Panc1 (cell line): ENCODE data around the gene MAPKAP1. TPM values are rescaled to one million over a fixed set of nuclear protein-coding genes. Genes with fewer than 3 reads are reported as not detected.

ENCODE experiments used
- ATAC-seq: fragments of 200-7000 bp; cut with Tn5 transposase; 2 replicates; pipeline ENCODE4 v1.9.1; 2020; ENCODE audit warnings: mild to moderate bottlenecking, moderate library complexity
- BruUV-seq: library from RNA; stranded (reverse); fragments of 400-500 nt; replicated peaks from 2 replicates; lab custom pipeline; 2021; lab: Mats Ljungman, UMichigan
- CTCF ChIA-PET: fragments of 300-600 bp; sonication (Branson Sonifier 250); formaldehyde crosslinking; loops from one replicate; lab custom pipeline; 2022; ENCODE audit warnings: antibody characterized with exemption; lab: Charles Lee
- POLR2A ChIA-PET: fragments of 300-600 bp; sonication (Branson Sonifier 250); formaldehyde crosslinking; loops from one replicate; lab custom pipeline; 2022; ENCODE audit warnings: antibody characterized with exemption; lab: Charles Lee
- DNase-seq: peaks from one replicate; pipeline ENCODE4 v3.0.0-alpha.2; 2010; ENCODE audit warnings: low read depth, low spot score
- H3K27ac ChIP-seq: 2 replicates; pipeline ENCODE4 v1.5.1; 2011; ENCODE audit warnings: mild to moderate bottlenecking, low read length, inconsistent platforms
- H3K27me3 ChIP-seq: fragments of 200-500 bp; sonication (Bioruptor generic); 2 replicates; pipeline ENCODE4 v1.6.0; 2014; ENCODE audit warnings: low read length, inconsistent platforms; ENCODE audit not compliant: control insufficient read depth, insufficient read depth
- H3K36me3 ChIP-seq: fragments of 200-500 bp; sonication (Bioruptor generic); 2 replicates; pipeline ENCODE4 v1.5.1; 2014; ENCODE audit warnings: inconsistent platforms, mild to moderate bottlenecking, low read length, moderate library complexity; ENCODE audit not compliant: control insufficient read depth, insufficient read depth
- H3K4me1 ChIP-seq: 2 replicates; pipeline ENCODE4 v1.5.1; 2011; ENCODE audit warnings: inconsistent platforms, mild to moderate bottlenecking, low read length, moderate library complexity; ENCODE audit not compliant: control insufficient read depth, insufficient read depth
- H3K4me3 ChIP-seq, 2 experiments: 2 replicates each; pipeline ENCODE4 v1.5.1; 2011 to 2012; ENCODE audit warnings: low read depth in 2 of 2, low read length in 2 of 2, mild to moderate bottlenecking in 2 of 2, inconsistent platforms in 1 of 2, moderate library complexity in 1 of 2
- H3K9me3 ChIP-seq: fragments of 200-500 bp; sonication (Bioruptor generic); 2 replicates; pipeline ENCODE4 v1.5.1; 2014; ENCODE audit warnings: low read depth, mild to moderate bottlenecking, inconsistent platforms, low read length, moderate library complexity; ENCODE audit not compliant: control insufficient read depth, insufficient read depth
- POLR2AphosphoS5 ChIP-seq: IDR thresholded peaks from 2 replicates; pipeline ENCODE4 v1.6.1; 2012; ENCODE audit warnings: mild to moderate bottlenecking, low read depth, low read length, moderate library complexity
- REST ChIP-seq, 2 experiments: IDR thresholded peaks; 2 replicates each; pipeline ENCODE4 v1.6.1; 2011 to 2012; ENCODE audit warnings: low read depth in 2 of 2, control low read depth in 1 of 2, low read length in 1 of 2, mild to moderate bottlenecking in 1 of 2, moderate library complexity in 1 of 2; ENCODE audit not compliant: insufficient read depth in 1 of 2
- SIN3A ChIP-seq: IDR thresholded peaks from 2 replicates; pipeline ENCODE4 v1.6.1; 2012; ENCODE audit warnings: low read depth, mild to moderate bottlenecking, low read length, moderate library complexity, borderline replicate concordance; ENCODE audit not compliant: insufficient read depth
- TCF7L2 ChIP-seq: IDR thresholded peaks from 2 replicates; pipeline ENCODE4 v1.6.1; 2011; ENCODE audit warnings: mild to moderate bottlenecking, low read depth, low read length, inconsistent platforms
- in situ Hi-C: cut with HindIII; loops from 2 replicates; pipeline ENCODE4 v1.10.0; 2016; ENCODE audit warnings: low sequenced_read_pairs, low pct_unique_long_range_greater_than_20kb
- intact Hi-C: fragments of 100-400 bp; cut with micrococcal nuclease; formaldehyde crosslinking; loops from one replicate; pipeline ENCODE4 v1.10.0; 2022; ENCODE audit not compliant: unreplicated experiment
- total RNA-seq: library from RNA; stranded (reverse); gene quantifications from one replicate; pipeline ENCODE4 v1.2.1, GENCODE V29; 2021; ENCODE audit not compliant: unreplicated experiment
- TF ChIP-seq, protein P1 (sequence below): fragments of 450-650 bp; IDR thresholded peaks from 2 replicates; pipeline ENCODE4 v1.5.1; 2017; ENCODE audit warnings: mild to moderate bottlenecking

MAPKAP1 gene
- total RNA-seq, 1 experiment from 2014 or later, result 72.7 TPM

- TF ChIP-seq REST (IDR thresholded peaks at IDR 0.05; ENCODE audit: insufficient read depth in 1 of 2, low read depth in 2 of 2, low read length in 1 of 2) (no peak), TCF7L2 (no peak), POLR2AphosphoS5 (no peak), SIN3A (no peak)
- TF ChIP-seq, protein P1, sequence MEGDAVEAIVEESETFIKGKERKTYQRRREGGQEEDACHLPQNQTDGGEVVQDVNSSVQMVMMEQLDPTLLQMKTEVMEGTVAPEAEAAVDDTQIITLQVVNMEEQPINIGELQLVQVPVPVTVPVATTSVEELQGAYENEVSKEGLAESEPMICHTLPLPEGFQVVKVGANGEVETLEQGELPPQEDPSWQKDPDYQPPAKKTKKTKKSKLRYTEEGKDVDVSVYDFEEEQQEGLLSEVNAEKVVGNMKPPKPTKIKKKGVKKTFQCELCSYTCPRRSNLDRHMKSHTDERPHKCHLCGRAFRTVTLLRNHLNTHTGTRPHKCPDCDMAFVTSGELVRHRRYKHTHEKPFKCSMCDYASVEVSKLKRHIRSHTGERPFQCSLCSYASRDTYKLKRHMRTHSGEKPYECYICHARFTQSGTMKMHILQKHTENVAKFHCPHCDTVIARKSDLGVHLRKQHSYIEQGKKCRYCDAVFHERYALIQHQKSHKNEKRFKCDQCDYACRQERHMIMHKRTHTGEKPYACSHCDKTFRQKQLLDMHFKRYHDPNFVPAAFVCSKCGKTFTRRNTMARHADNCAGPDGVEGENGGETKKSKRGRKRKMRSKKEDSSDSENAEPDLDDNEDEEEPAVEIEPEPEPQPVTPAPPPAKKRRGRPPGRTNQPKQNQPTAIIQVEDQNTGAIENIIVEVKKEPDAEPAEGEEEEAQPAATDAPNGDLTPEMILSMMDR, result no peak
- H3K9me3 ChIP-seq, result no peaks in the 10 kb centered on the region
- ATAC-seq (no peak), DNase-seq (no peak)
- CTCF ChIA-PET, result no interaction called here
- no peaks in the 10 kb centered on the region for H3K4me1 ChIP-seq
- no peaks in the 10 kb centered on the region for H3K36me3 ChIP-seq
- intact Hi-C loops (no loop called here), in situ Hi-C loops (no loop called here)
- POLR2A ChIA-PET, result no interaction called here
- H3K4me3 ChIP-seq, result no peak overlapping the region
- BruUV-seq, result no TSS peak
- H3K27me3 ChIP-seq, result no peaks in the 10 kb centered on the region
- no peak overlapping the region for H3K27ac ChIP-seq
Measured at GRCh38 chr9:125587819-125588460, 119.1 kb downstream of the MAPKAP1 start.

- ChIA-PET POLR2A (no interaction called here), CTCF (no interaction called here)
- H3K36me3 ChIP-seq, result no peaks in the 10 kb centered on the region
- no peaks in the 10 kb centered on the region for H3K4me1 ChIP-seq
- intact Hi-C loops (no loop called here), in situ Hi-C loops (no loop called here)
- H3K27me3 ChIP-seq, result no peaks in the 10 kb centered on the region
- ATAC-seq (no peak), DNase-seq (no peak)
- H3K27ac ChIP-seq, result no peak overlapping the region
- BruUV-seq, result no TSS peak
- H3K4me3 ChIP-seq, result no peak overlapping the region
- no peak for TF ChIP-seq TCF7L2
- no peak for TF ChIP-seq REST (IDR thresholded peaks at IDR 0.05; ENCODE audit: insufficient read depth in 1 of 2, low read depth in 2 of 2, low read length in 1 of 2)
- TF ChIP-seq, protein P1, result no peak
- TF ChIP-seq SIN3A, result no peak
- H3K9me3 ChIP-seq, result no peaks in the 10 kb centered on the region
Measured at GRCh38 chr9:125586172-125586511, 120.9 kb downstream of the MAPKAP1 start.
